C4-2B (cell line): Measurements from ENCODE around the gene MYH10.

Source experiments
- H3K27ac ChIP-seq: fragments of 450-650 bp; 2 replicates; pipeline ENCODE4 v1.5.1; 2017
- CTCF ChIP-seq: fragments of 450-650 bp; conservative IDR thresholded peaks from 2 replicates; pipeline ENCODE4 v1.5.1; 2017; ENCODE audit warnings: mild to moderate bottlenecking
- ZFX ChIP-seq: fragments of 450-650 bp; IDR thresholded peaks from 2 replicates; pipeline ENCODE4 v1.6.1; 2017

The MYH10 gene

DNA sequence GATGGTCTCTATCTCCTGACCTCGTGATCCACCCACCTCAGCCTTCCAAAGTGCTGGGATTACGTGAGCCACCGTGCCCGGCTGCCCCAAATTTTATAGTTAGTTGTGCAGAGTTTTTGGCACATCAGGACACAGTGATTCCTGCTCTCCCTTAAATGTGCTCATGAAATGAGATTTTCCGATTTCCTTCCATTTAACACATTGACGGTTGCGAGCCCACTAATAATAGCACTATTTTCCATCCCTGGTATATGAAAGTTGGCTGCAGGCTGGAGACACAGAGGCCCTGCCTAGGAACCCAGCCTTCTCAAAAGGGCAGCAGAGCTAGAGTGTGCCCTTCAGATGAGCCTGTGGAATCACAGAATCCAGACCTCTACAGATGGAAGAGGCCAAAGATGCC, 17.4 kb upstream of the MYH10 start:
- H3K27ac ChIP-seq, result no peak overlapping the region
- TF ChIP-seq ZFX, result no peak
- TF ChIP-seq CTCF, result no peak

GRCh38 chr17:8647202-8647601, 16.7 kb upstream of the MYH10 start:
- no peak for TF ChIP-seq ZFX
- no peak for TF ChIP-seq CTCF
- H3K27ac ChIP-seq, result no peak overlapping the region

- no peak for TF ChIP-seq CTCF
- TF ChIP-seq ZFX, result no peak
- no peak overlapping the region for H3K27ac ChIP-seq
Measured at GRCh38 chr17:8644507-8644902, 14.0 kb upstream of the MYH10 start.

- TF ChIP-seq CTCF (no peak), ZFX (no peak)
- no peak overlapping the region for H3K27ac ChIP-seq
Measured at GRCh38 chr17:8643855-8644506, 13.5 kb upstream of the MYH10 start.

DNA sequence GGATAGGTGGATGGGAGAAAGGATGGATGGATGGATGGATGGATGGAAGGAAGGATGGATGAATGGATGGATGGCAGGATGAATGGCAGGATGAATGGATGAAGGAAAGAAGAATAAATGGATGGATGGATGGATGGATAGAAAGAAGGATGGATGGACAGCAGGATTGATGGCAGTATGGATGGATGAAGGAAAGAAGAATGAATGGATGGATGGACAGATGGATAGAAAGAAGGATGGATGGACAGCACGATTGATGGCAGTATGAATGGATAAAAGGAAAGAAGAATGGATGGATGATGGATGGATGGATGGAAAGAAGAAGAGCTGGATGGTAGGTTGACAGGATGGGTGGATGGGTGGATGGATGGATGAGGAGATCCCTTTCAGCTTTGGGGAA, 9.2 kb upstream of the MYH10 start:
- TF ChIP-seq CTCF, result no peak
- no peak for TF ChIP-seq ZFX
- H3K27ac ChIP-seq, result no peak overlapping the region

GRCh38 chr17:8632061-8632460, 1.5 kb upstream of the MYH10 start:
- no peak for TF ChIP-seq ZFX
- no peak for TF ChIP-seq CTCF

GRCh38 chr17:8631554-8631877, 991 bp upstream of the MYH10 start:
- H3K27ac ChIP-seq, result peak overlapping the region; percentile 98

More at GRCh38 chr17:8632061-8632460, 1.5 kb upstream of the MYH10 start:
- no peak overlapping the region; the same call in 1 of the 2 replicates for H3K27ac ChIP-seq

More at GRCh38 chr17:8631554-8631877, 991 bp upstream of the MYH10 start:
- peak; percentile 19; the same call in 1 of the 2 replicates for TF ChIP-seq CTCF
- no peak for TF ChIP-seq ZFX
